ENCODE measurements around the gene FXR1.

Gene FXR1

DNA sequence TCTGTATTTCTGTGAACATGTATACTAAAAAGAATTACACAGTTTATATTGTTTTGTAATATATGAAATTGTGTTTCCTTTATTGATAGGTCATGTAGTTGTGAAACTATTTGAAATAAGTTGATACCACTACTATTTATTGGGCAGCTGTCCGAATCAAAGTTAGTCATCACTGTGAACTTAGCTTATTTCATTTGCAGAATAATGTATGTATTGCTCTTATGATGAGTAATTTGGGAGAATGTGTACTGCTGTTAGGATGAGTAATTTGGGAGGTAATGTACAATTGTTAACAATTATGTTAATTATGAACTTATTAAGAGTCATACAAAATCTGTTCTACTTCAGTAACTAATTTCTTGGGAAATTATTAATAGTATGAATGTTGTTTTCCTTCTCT, 22.2 kb downstream of the FXR1 start:
- TF ChIP-seq ZFX (IDR thresholded peaks at IDR 0.05; ENCODE audit: borderline replicate concordance), result no peak
- TF ChIP-seq, protein P1, sequence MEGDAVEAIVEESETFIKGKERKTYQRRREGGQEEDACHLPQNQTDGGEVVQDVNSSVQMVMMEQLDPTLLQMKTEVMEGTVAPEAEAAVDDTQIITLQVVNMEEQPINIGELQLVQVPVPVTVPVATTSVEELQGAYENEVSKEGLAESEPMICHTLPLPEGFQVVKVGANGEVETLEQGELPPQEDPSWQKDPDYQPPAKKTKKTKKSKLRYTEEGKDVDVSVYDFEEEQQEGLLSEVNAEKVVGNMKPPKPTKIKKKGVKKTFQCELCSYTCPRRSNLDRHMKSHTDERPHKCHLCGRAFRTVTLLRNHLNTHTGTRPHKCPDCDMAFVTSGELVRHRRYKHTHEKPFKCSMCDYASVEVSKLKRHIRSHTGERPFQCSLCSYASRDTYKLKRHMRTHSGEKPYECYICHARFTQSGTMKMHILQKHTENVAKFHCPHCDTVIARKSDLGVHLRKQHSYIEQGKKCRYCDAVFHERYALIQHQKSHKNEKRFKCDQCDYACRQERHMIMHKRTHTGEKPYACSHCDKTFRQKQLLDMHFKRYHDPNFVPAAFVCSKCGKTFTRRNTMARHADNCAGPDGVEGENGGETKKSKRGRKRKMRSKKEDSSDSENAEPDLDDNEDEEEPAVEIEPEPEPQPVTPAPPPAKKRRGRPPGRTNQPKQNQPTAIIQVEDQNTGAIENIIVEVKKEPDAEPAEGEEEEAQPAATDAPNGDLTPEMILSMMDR (IDR thresholded peaks at IDR 0.05), result no peak

DNA sequence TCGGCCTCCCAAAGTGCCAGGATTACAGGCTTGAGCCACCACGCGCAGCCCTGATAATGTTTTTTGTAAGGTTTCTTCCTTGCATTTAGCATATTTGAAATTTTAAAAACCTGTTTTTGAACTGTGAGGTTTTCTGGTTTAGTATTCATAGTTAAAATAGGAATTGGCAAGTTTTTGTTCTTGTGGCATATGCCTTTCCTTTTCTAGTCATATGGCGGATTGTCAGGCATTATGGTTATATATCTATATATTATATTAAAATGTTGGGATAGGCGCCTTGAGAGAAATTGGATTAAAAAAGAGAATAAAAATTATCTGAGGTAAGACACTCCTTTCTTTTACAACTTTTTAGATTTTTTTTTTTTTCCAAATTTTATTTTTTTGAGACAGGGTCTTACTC, 28.4 kb downstream of the FXR1 start:
- TF ChIP-seq ZFX (IDR thresholded peaks at IDR 0.05; ENCODE audit: borderline replicate concordance), result no peak
- TF ChIP-seq, protein P1 (IDR thresholded peaks at IDR 0.05), result no peak
- no peak overlapping the region for H3K27ac ChIP-seq

More for the DNA sequence above, 22.2 kb downstream of the FXR1 start:
- no peak overlapping the region for H3K27ac ChIP-seq

DNA sequence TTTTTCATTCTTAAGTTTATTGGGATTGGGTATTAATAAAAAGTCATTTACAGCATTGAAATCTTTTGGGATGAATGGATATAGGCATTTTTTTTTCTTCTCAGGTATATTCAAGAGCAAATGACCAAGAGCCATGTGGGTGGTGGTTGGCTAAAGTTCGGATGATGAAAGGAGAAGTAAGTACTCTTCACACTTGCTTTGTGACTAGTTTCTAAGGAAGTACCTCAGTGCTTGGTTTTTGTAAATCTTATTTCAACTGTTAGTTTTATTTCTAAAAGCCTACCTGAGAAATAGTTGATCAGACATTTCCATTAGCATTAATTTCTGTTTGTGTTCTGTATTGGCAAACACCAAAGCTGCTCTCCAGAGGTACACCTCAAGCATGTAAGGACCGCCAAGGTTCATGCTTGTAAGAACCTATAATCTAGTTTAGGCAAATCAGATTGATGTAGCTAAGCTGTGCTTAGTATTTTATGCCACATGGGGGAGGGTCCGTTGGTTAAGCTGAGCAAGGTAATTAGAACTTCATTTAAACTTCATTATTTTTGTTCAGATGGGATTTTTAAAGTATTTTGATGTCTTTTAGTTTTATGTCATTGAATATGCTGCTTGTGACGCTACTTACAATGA, 35.4 kb downstream of the FXR1 start:
- no peak for TF ChIP-seq ZFX (IDR thresholded peaks at IDR 0.05; ENCODE audit: borderline replicate concordance)
- TF ChIP-seq, protein P1 (IDR thresholded peaks at IDR 0.05), result no peak
- no peak overlapping the region for H3K27ac ChIP-seq

DNA sequence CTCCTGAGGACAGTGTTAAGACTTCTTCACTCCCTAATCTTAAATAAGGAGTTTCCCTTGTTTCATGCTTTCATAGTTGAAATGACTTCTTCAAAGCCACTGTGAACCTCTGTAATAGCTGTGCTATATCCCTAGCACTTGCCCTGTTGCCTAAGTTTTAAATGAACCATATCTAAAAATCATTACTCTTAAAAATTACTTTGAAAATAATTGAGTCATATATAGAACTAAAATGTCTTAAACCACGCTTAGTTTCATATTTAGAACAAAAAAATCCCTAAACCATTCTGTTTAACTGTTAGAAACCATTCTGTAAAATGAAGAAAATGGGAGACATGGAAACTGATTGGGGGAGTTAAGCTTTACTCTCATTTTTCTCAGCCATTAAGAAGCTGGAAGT, 47.2 kb downstream of the FXR1 start:
- TF ChIP-seq, protein P1 (IDR thresholded peaks at IDR 0.05), result no peak
- no peak for TF ChIP-seq ZFX (IDR thresholded peaks at IDR 0.05; ENCODE audit: borderline replicate concordance)
- H3K27ac ChIP-seq, result no peak overlapping the region

DNA sequence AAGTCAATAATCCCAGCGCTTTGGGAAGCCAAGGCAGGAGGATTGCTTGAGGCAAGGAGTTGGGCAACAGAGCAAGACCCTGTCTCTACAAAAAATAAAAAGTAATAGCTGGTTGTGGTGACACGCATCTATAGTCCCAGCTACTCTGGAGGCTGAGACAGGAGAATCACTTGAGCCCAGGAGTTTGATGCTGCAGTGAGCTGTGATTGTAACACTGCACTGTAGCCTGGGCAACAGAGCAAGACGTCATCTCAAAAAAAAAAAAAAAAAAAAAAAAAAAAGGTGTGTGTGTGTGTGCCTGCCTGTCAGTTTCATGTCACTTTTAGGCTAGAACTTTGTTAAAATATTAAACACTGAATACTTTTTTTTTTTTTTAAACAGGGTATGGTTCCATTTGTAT, 48.6 kb downstream of the FXR1 start:
- no peak overlapping the region for H3K27ac ChIP-seq
- TF ChIP-seq ZFX (IDR thresholded peaks at IDR 0.05; ENCODE audit: borderline replicate concordance), result no peak
- TF ChIP-seq, protein P1 (IDR thresholded peaks at IDR 0.05), result no peak

GRCh38 chr3:180961552-180961951, 49.1 kb downstream of the FXR1 start:
- TF ChIP-seq, protein P1 (IDR thresholded peaks at IDR 0.05), result no peak
- no peak for TF ChIP-seq ZFX (IDR thresholded peaks at IDR 0.05; ENCODE audit: borderline replicate concordance)
- 0 out of 2 replicates have a peak overlapping the region, but pooled peaks have one; percentile 49 for H3K27ac ChIP-seq

GRCh38 chr3:180962530-180962929, 50.1 kb downstream of the FXR1 start:
- TF ChIP-seq, protein P1 (IDR thresholded peaks at IDR 0.05), result no peak
- TF ChIP-seq ZFX (IDR thresholded peaks at IDR 0.05; ENCODE audit: borderline replicate concordance), result no peak
- H3K27ac ChIP-seq, result peak overlapping the region; percentile 49
